SIG-M5 treated with dmso at 0.1 percent for 504 hours (cell line): Measurements from ENCODE around the gene TCF3.
A peak's percentile ranks its signal among the peaks of the same experiment; 100 is the strongest.
"Not testable (repeated sequence)": the region's sequence is repeated elsewhere in the genome, so short reads cannot be mapped to it uniquely, and the experiment has no call there.

ENCODE experiments used
- DNase-seq: peaks from one replicate; lab custom pipeline; 2025; ENCODE audit not compliant: unreplicated experiment; lab: John Stamatoyannopoulos, UW

The TCF3 gene

DNA sequence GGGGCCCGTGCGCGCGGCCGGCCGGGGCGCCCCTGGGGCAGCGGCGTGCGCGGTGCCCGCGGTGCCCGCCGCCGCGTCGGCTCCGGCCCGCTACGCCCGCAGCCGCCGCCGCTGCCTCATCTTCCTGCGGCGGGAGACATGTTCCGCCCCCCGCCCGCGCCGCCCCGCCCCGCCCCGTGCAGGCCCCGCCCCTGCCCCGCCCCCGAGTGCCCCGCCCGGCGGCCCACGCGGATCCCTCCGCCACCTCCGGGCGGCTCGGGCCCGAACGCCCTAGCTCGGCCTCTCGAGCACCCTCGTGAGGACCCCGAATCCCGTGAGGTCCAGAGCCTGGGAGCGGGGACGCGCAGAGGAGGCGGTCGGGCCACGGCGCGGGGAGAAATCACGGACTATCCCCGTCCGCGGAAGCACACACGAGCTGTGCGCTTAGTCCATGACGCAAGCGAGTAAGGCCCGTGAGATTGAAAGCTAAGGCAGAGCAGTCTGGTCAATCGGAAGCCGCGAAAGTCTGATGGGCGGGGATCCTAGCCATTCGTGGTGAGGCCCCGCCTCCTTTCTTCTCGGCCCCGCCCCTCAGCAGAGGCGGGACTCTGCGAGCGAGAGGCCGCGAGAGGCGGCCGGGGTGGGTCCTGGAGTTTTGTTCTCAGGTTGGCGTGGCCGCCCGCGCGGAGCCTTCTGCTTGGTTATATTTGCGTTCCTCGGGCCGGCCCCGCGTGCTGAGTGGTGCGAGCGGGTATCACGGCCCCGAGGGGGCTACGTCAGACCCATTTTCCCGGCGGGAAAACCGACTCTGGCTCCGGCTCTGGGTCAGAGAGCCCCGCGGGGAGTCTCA, at the start of gene TCF3:
Gene TCF3 (minus strand): TSS at position 145 of the 829 bp plus-strand sequence. CDS start 2,367 bp downstream, outside the sequence.
- DNase-seq, result peak; percentile 94

DNA sequence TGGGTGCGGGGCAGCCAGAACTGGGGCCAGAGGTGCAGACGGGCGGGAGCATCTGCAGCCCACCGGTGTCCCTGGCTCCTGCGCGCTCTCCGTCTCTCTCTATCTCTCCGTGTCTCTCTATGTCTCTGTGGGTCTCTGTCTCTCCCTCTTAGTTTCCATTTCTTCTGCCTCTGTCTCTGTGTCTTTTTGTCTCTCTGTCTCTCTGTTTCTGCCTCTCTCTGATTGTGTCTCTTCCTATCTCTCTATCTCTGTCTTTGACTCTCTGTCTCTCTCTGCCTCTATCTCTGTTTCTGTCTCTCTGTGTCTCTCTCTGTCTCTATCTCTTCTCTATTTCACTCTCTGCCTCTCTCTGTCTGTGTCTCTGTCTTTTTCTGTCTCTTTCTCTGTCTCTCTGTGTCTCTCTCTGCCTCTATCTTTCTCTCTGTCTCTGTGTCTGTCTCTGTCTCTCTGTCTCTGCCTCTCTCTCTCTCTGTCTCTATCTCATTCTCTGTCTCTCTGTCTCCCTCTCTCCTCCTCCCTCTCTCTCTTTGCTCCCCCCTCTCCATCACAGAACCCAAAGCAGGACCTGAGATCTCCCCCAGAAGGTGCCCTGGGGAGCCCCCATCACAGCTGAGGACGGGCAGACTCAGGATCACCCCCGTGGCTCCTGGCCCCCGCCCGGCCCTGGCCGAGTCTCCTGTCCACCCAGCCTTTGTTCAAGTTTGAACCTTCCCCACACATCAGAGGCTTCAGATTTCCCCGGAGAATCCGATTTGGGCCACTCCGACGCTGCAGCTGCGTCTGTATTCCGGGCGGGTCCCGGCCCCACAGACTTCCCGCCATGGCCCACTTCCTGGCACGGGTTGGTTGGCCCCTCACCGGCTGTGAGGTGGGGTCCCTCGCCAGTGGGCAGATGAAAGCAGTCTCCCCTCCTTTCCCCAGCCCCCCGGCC, 48.6 kb upstream of the TCF3 start:
- no peak for DNase-seq

DNA sequence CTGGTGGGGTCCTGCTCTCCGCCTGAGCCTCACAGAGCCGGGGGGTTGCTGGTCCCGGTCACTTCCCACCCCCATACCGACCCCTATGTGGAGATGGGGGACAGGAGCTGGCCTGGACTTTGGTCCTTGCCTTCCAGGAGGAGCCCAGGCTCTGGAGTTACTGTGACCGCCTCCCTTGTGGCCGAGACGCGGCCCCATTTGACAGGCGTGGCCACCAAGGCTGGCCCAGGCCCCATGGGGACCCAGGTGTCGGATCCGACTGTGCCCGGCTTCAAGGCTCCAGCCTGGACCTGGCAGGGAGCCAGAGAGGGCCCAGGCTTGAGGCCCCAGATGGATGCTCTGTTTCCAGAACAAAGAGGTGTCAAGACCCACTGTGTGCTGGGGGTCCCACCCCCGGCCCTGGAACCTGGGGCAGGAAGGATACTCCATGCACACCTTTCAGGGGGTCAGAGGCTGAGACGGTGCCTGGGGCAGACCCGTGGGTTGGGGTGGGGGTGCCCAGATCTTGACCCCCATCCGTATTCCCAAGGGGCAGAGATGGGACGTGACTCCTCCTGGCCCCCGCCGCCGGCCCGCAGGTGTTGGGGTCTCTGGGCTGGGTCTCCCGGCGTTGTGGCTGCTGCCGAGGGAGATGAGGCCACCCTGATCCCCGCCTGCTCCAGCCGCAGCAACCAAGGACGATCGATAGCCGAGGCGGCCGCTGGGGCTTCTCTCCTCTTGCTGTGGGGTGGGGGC, 47.8 kb upstream of the TCF3 start:
- DNase-seq, result no peak

DNA sequence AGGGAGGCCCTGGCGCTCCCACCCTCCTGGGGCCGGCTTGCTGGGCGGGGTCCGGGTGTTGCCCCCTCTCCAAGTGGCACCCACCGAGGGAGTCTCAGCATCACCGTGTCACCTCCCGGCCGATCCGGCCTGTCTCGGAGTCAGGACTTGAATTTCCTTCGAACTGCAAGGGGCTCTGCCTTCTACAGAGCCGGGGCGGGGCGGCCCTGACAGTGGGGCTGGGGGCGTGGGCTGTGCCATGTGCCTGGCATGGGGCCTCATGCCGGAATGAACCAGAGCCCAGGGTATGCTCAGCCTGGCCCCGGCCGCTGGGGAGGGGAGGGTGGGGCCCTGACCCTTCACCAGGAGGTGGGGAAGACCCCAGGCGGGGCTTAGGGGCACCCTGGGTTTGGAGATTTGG, 47.0 kb upstream of the TCF3 start:
- no peak for DNase-seq

DNA sequence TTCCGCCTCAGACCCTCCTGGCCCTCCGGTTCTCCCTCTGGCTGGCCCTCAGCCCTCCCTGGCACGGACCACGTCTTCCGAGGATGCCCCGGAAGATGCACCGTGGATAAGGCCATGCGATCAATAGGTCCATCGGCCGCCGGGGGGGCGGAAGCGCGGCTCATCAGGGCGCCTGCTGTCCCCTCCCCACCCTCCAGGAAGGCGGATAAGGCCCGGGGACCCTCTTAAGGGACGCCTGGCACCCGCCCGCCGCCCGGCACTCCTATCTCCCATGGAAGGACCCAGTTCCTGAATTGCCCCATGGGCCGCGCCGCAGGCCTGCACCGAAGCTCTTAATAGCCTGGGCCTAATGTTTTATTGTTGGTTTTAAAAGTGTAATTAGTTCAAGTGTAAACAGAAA, 46.2 kb upstream of the TCF3 start:
- DNase-seq, result no peak

DNA sequence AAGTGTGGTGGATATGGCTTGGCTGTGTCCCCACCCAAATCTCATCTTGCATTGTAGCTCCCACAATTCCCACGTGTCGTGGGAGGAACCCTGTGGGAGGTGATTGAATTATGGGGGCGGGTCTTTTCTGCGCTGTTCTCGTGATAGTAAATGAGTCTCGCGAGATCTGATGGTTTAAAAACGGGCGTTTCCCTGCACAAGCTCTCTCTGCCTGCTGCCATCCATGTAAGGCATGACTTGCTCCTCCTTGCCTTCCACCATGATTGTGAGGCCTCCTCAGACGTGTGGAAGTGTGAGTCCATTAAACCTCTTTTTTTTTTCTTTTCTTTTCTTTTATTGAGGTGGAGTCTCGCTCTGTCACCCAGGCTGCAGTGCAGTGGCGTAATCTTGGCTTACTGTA, 43.1 kb upstream of the TCF3 start:
- DNase-seq, result not testable (repeated sequence)

DNA sequence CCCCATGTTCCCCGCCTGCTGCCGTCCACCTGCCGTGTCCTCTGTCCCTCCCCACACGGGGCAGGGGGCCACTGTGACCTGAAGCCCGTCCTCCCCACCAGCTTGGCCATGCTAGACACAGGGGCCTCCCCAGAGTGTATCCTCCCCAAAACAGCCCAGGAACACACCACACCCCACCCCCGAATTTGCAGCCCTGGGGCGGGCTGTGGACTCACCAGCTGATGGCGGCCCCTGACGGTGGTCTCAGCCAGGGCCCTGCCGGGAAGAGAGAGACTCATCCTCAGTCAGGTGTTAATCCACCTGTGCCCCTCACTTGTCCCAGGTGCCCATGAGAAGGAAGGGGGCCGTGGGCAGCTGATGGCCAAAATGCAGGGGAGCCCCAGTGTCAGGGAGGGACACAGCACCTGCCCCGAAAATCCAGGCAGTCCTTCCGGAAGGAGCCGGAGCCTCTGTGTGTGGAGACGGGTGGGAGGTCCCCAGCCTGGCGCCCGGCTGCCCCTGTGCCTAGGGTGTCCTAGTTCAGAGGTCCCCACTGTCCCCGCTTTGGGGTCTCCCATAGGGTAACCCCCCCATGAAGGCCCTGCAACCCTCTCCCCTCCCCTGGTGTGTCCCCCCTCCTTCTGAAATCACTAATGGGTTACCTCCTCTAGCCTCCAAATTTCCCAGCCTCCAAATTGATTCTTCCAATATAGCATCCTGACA, 39.3 kb upstream of the TCF3 start:
- no peak for DNase-seq

DNA sequence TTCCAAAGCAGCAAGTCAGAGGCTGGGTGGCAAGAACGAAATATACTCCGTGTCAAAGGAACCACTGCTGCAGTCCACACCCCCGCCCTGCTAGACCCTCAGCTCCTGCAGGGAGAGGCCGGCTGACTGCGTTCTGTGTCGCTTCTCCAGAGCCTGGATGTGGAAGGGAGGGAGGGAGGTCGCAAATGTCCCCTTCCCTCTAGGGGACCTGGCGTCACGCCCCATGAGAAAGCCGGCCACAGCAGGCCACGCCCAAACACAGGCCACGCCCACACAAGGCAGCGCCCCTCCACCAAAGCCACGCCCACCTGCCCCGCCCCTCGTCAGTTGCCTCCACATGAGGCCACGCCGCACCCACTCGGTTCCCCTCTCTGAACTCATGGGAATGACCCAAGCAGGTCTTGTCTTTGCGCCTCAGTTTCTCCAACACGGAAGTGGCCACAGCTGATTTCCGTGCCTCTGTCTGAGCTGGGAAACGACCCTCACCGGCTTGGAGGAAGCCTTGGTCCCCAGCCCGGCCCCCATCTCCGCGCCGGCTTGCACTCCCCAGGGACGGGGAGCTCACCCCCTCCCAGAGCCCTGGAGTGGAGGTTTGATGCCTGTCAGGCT, 38.4 kb upstream of the TCF3 start:
- DNase-seq, result no peak

DNA sequence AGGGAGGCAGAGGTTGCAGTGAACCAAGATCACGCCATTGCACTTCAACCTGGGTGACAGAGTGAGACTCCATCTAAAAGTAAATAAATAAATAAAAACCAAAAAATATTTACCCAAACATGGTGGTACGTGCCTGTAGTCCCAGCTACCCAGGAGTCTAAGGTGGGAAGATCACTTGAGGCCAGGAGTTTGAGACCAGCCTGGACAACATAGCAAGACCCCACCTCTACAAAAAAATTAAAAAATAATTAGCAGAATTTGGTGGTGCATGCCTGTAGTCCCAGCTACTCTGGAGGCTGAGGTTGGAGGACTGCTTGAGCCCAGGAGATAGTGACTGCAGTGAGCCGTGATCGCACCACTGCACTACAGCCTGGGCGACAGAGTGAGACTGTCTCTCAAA, 33.4 kb upstream of the TCF3 start:
- DNase-seq, result not testable (repeated sequence)

DNA sequence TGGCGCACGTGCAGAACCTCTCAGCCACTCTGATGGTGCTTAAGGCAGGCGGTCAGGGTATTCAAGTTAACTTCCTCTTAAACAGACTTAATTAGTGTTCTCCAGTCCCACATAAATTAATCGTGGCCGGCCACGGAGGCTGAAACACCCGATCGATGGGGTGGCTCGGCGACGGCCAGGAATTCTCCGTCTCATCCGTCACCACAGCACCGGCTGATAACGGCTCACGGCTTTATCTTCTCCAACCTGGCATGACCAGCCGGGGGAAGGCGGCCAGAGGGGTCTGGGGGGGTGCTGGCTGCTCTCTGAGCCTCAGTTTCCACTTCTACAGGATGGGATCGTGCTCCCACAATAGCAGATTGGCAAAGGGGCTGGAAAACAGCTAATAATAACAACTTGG, 32.6 kb upstream of the TCF3 start:
- no peak for DNase-seq

DNA sequence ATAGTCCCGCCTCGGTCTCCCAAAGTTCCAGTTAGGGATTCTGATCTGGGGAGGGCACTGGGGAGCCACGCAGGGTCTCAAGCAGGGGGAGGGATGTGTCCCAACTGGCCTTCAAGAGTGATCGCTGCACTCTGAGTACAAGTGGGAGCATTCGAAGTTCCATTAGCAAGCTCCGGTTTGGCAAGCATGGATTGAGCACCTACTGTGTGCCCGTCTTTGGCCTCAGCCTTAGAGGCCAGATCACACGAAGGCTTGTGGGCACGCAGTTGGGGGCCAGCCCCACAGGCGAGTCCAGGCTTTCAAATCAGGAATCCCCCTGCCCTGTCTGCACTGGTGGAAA, 32.1 kb upstream of the TCF3 start:
- DNase-seq, result no peak

DNA sequence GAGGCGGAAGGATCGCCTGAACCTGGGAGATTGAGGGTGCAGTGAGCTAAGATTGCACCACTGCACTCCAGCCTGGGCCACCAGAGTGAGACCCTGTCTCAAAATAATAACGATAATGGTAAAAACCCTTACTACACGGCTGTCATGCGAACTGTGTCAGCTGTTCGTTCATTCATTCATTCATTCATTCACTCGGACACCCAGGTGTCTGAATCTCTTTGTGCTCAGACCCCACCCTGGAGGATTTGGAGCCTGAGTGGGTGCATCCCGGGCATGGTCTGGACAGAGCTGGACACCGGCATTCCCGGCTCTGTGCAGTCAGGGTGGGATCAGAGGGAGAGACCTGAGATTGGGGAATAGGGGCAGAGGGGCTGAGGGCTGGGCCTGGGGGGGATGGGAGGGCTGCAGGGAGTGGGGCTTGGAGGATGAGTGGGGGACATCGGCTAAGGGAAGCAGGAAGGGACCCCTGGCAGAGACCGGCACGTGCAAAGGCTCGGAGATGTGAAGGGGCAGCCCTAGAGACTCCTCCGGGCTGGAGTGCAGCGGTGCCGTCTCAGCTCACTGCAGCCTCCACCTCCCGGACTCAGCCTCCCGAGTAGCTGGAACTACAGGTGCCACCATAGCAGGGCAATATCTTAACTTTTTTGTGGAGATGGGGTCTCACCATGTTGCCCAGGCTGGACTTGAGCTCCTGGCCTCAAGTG, 31.6 kb upstream of the TCF3 start:
- DNase-seq, result no peak

DNA sequence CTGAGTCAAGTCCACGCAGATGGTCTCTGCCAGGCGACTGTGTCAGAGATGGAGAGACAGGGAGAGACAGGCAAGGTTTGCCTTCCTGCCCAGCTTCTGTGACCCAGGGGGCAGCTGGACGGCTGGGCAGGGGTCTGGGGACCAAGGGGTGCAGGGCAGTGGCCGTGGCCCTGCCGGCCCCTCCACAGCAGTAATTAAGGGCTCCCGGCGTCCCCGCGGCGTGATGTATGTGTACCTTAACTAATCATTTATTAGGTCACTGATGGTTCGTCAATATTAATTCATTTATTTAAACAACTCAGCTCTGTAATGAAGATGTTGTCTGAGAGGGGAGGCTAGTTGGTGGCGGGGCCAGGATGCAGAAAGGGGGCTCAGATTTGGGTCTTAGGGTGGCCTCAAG, 28.6 kb upstream of the TCF3 start:
- no peak for DNase-seq

DNA sequence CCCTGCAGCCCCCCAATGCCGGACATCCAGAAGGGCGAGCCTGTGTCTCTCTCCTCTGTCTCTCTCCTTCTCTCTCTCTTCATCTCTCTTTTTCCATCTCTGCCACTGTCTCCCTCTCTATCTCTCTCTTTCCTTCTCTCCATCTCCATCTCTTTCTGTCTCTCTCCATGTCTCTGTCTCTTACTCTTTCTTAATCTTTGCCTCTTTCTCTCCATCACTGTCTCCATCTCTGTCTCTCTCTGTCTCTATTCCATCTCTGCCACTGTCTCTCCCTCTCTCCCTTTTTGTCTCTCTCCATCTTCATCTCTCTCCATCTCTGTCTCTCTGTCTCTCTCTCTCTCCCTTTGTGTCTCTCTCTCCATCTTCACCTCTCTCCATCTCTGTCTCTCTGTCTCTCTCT, 25.7 kb upstream of the TCF3 start:
- DNase-seq, result no peak

DNA sequence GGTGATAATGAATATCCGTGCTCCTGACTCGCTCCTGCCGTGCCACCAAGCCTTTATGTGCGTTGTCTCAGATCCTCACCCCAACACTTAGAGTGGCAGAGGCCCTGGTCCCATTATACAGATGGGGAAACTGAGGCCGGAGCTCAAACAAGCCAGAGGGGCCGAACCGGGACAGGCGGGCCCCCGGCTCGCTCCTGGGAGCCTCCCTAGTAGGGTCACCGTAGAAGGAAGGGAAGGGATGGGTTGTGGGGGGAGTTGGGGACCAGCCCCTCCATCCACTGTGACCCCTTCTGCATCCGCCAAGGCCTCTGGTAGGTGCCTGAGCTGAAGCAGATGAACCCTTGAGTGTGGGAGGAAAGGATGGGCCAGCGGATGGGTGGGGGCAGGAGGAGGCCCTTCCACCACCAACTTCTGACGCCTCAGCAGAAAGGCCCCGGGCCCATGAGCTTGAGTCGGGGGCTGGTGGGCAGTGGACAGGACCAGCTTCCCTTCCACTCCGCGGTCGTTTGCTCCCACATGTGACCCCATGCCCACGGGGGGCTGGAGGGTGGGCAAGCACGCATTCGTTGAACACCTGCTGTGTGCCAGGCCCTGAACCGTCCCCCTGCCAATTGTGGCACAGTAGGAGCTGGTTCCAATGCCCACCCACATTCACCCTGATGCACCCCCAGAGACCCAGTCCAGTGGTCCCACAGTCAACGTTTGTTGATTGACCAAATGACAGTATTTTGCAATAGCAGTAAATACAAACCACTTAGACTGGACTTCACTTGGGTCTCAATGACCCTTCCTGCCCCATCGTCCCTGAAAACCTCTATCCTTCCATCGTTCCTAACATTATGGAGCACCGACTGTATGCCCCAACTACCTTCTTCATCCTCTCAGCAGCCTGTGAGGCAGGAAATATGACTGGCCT, 24.2 kb upstream of the TCF3 start:
- DNase-seq, result no peak

DNA sequence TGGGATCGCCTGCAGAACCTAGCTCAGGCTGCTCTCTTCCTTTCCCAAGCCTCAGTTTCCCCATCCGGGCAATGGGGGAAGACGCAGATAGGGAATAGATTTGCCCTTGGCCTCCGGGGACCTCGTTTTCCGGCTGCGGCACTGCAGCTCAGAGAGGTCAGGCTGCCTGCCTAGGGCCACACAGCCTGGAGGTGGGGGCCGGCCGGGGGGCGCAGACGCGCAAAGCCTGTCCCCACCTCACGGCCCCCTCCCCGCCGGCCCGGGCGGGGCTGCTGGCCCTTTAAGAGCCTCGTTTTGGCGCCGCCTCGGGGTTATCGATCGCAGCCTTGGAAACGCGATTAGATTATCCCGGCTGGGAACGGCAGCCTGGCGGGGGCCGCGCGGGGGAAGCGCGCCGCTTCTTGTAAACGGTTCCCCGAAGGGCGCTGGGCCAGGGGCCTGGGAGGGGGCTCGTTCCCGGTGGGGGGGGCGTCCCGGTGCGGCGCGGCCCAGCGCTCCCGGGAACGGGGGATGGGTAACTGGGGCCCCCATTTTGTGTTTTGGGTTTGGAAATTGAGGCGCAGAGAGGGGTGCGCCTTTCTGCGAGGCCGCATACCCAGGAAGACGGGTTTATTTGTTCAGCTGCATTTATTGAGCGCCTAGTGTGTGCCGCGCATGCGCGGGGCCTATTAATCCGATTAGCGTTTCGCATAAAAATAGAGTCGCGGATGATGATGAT, 23.4 kb upstream of the TCF3 start:
- DNase-seq, result no peak

DNA sequence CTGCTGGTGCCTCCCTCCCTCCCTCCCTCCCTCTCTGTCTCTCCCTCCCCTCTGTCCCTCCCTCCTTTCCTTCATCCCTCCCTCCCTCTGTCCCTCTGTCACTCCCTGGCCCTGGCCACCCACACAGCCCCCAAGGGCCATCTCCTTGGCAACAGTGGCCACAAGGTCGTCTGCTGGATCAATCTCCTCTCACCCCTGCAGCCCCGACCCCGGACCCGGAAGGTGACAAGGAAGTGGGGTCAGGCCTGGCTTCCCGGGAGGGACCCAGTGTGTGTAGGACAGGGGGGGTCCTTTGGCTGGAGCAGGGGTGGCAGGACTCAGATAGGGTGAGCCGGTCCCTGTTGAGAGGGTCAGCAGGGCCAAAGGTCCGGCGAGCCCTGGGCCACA, 21.9 kb upstream of the TCF3 start:
- DNase-seq, result no peak

DNA sequence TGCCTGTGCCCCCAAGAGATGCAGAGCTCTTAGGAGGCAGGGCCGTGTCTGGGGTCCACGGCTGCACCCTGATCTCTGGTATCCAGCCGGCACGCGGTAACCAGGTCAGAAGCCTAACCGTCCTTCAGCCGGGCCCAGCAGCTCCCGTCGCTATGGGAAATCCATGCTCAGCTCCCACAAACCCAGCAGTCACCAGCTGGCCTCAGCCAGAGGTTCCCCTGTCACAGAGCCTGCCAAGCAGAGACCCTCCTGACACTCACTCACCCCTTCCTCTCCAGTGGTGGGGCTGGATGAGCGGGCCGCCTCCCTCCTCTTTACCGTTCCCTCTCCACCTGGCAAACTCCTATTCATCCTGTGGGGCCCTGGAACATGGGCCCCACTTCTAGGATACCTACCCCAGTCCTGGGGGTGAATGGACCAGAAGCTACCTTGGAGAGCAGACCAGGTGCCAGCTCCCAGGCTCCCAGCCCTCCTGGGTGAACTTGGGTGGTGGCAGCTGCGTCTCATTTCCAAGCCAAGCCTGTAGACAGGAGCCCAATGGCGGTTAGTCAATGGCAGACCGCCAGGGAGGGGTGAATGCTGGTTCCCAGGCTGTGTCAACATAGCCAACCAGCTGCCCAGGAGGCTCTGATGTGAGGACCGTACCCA, 21.4 kb upstream of the TCF3 start:
- DNase-seq, result no peak
